Activated T-cell treated with anti-CD3 and anti-CD28 coated beads, Interleukin-2, amount 50 U/mL, for 72 hours (primary cell): ENCODE data around the gene SLC12A7. TPM values are rescaled to one million over a fixed set of nuclear protein-coding genes. Genes with fewer than 3 reads are reported as not detected.

Source experiments
- ATAC-seq, 2 donors: fragments of 150-1000 bp; cut with Tn5 transposase; replicated peaks in 1 of 2; 2 replicates each; pipeline ENCODE4 v1.10.0; 2021; ENCODE audit warnings: moderate library complexity in 2 of 2, mild to moderate bottlenecking in 1 of 2
- DNase-seq, 2 donors: peaks; one replicate each; pipeline ENCODE4 v3.0.0; 2021 to 2022; ENCODE audit warnings: mixed read lengths in 1 of 2
- H3K27ac Mint-ChIP-seq: one replicate; pipeline ENCODE4 v1.8.0; 2022; ENCODE audit warnings: mild to moderate bottlenecking, moderate library complexity, mixed read lengths
- H3K27me3 Mint-ChIP-seq: one replicate; pipeline ENCODE4 v1.8.0; 2022; ENCODE audit warnings: low read depth, mixed read lengths
- H3K36me3 Mint-ChIP-seq, 2 donors: one replicate each; pipeline ENCODE4 v1.8.0; 2022; ENCODE audit warnings: mixed read lengths in 2 of 2, mild to moderate bottlenecking in 1 of 2; ENCODE audit not compliant: insufficient read depth in 2 of 2
- H3K4me1 Mint-ChIP-seq: one replicate; pipeline ENCODE4 v1.8.0; 2022; ENCODE audit warnings: low read depth, mixed read lengths
- H3K4me3 Mint-ChIP-seq, 2 donors: one replicate each; pipeline ENCODE4 v1.8.0; 2022; ENCODE audit warnings: mild to moderate bottlenecking in 2 of 2, mixed read lengths in 2 of 2, moderate library complexity in 2 of 2
- H3K9me3 Mint-ChIP-seq, 2 donors: one replicate each; pipeline ENCODE4 v1.8.0; 2022; ENCODE audit warnings: mixed read lengths in 2 of 2
- total RNA-seq, 2 donors: library from RNA; stranded (reverse); gene quantifications; one replicate each; pipeline ENCODE4 v1.2.3, GENCODE V29; 2022

Gene SLC12A7
- total RNA-seq, 2 donors from 2014 or later = 14.8 to 29.0 TPM

GRCh38 chr5:1048861-1049838 is 62.7 kb downstream of the SLC12A7 start:
- Mint-ChIP-seq H3K4me3 (no peak overlapping the region), H3K9me3 (peaks cover 44 to 45% of the 10 kb centered on the region in 2 donors), H3K36me3 (peaks cover 26 to 39% of the 10 kb centered on the region in 2 donors), H3K4me1 (no peaks in the 10 kb centered on the region), H3K27ac (no peak overlapping the region), H3K27me3 (no peaks in the 10 kb centered on the region)
- no peak for DNase-seq
- ATAC-seq = no peak

DNA sequence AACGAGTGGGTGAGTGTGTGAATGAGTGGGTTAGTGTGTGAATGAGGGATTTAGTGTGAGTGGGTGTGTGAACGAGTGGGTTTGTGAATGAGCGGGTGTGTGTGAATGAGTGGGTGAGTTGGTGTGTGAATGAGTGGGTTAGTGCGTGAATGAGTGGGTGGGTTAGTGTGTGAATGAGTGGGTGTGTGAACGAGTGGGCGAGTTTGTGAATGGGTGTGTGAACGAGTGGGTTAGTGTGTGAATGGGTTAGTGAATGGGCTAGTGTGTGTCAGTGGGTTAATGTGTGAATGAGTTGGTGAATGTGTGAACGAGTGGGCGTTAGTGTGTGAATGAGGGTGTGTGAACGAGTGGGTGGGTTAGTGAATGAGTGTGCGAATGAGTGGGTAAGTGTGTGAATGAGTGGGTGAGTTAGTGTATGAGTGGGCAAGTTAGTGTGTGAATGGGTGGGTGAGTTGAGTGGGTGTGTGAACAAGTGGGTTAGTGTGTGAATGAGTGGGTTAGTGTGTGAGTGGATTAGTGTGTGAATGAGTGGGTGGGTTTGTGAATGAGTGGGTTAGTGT is 63.6 kb downstream of the SLC12A7 start:
- H3K4me3 Mint-ChIP-seq = no peak overlapping the region
- peaks cover 33 to 48% of the 10 kb centered on the region in 2 donors for H3K36me3 Mint-ChIP-seq
- no peaks in the 10 kb centered on the region for H3K4me1 Mint-ChIP-seq
- ATAC-seq = no peak
- no peak overlapping the region for H3K27ac Mint-ChIP-seq
- no peaks in the 10 kb centered on the region for H3K27me3 Mint-ChIP-seq
- H3K9me3 Mint-ChIP-seq = peaks cover 53 to 54% of the 10 kb centered on the region in 2 donors
- no peak for DNase-seq

DNA sequence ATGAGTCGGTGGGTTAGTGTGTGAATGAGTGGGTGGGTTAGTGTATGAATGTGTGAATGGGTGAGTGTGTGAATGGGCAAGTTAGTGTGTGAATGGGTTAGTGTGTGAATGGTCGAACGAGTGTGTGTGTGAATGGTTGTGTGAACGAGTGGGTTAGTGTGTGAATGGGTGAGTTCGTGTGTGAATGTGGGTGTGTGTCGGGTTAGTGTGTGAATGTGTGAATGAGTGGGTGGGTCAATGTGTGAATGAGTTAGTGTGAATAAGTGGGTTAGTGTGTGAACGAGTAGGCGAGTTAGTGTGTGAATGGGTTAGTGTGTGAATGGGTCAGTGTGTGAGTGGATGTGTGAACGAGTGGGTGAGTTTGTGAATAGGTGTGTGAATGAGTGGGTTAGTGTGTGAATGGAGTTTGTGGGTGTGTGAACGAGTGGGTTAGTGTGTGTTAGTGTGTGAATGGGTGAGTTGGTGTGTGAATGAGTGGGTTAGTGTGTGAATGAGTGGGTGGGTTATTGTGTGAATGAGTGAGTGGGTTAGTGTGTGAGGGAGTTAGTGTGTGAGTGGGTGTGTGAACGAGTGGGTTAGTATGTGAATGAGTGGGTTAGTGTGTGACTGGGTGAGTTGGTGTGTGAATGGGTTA is 64.4 kb downstream of the SLC12A7 start:
- Mint-ChIP-seq H3K4me1 (no peaks in the 10 kb centered on the region), H3K27ac (peak overlapping the region; percentile 4), H3K27me3 (no peaks in the 10 kb centered on the region)

GRCh38 chr5:1045960-1046560 is 65.8 kb downstream of the SLC12A7 start:
- no peak for DNase-seq
- Mint-ChIP-seq H3K9me3 (peaks cover 75% of the 10 kb centered on the region in 2 donors), H3K36me3 (peaks cover 48 to 70% of the 10 kb centered on the region in 2 donors)

More for the DNA sequence above, 64.4 kb downstream of the SLC12A7 start:
- no peak overlapping the region for H3K4me3 Mint-ChIP-seq
- ATAC-seq (no peak), DNase-seq (no peak)
- peaks cover 61 to 62% of the 10 kb centered on the region in 2 donors for H3K9me3 Mint-ChIP-seq
- peaks cover 38 to 56% of the 10 kb centered on the region in 2 donors for H3K36me3 Mint-ChIP-seq

DNA sequence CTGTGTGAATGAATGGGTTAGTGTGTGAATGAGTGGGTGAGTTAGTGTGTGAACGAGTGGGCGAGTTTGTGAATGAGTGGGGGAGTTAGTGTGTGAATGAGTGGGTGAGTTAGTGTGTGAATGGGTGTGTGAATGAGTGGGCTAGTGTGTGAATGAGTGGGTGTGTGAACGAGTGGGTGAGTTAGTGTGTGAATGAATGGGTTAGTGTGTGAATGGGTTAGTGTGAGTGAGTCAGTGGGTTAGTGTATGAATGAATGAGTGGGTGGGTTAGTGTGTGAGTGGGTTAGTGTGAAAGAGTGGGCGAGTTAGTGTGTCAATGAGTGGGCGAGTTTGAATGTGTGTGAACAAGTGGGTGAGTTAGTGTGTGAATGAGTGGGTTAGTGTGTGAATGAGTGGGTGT is 67.7 kb downstream of the SLC12A7 start:
- no peaks in the 10 kb centered on the region for H3K27me3 Mint-ChIP-seq
- ATAC-seq (no peak), DNase-seq (no peak)
- H3K4me1 Mint-ChIP-seq = peaks cover 11% of the 10 kb centered on the region
- H3K36me3 Mint-ChIP-seq = peaks cover 50 to 70% of the 10 kb centered on the region in 2 donors
- H3K9me3 Mint-ChIP-seq = peaks cover 77 to 78% of the 10 kb centered on the region in 2 donors
- no peak overlapping the region for H3K27ac Mint-ChIP-seq
- H3K4me3 Mint-ChIP-seq = no peak overlapping the region

More at GRCh38 chr5:1045960-1046560, 65.8 kb downstream of the SLC12A7 start:
- no peaks in the 10 kb centered on the region for H3K27me3 Mint-ChIP-seq
- no peak for ATAC-seq
- H3K4me1 Mint-ChIP-seq = peaks cover 8% of the 10 kb centered on the region
- no peak overlapping the region for H3K27ac Mint-ChIP-seq
- no peak overlapping the region for H3K4me3 Mint-ChIP-seq

- Mint-ChIP-seq H3K4me1 (peaks cover 11% of the 10 kb centered on the region), H3K4me3 (no peak overlapping the region), H3K27ac (no peak overlapping the region), H3K9me3 (peaks cover 74 to 75% of the 10 kb centered on the region in 2 donors), H3K36me3 (peaks cover 50 to 70% of the 10 kb centered on the region in 2 donors), H3K27me3 (no peaks in the 10 kb centered on the region)
- ATAC-seq = no peak
- DNase-seq = no peak
Measured at GRCh38 chr5:1043327-1043726, 68.5 kb downstream of the SLC12A7 start.

- Mint-ChIP-seq H3K4me1 (peaks cover 11% of the 10 kb centered on the region), H3K27ac (no peak overlapping the region)
- ATAC-seq = no peak
Measured at GRCh38 chr5:1042626-1043025, 69.2 kb downstream of the SLC12A7 start.

DNA sequence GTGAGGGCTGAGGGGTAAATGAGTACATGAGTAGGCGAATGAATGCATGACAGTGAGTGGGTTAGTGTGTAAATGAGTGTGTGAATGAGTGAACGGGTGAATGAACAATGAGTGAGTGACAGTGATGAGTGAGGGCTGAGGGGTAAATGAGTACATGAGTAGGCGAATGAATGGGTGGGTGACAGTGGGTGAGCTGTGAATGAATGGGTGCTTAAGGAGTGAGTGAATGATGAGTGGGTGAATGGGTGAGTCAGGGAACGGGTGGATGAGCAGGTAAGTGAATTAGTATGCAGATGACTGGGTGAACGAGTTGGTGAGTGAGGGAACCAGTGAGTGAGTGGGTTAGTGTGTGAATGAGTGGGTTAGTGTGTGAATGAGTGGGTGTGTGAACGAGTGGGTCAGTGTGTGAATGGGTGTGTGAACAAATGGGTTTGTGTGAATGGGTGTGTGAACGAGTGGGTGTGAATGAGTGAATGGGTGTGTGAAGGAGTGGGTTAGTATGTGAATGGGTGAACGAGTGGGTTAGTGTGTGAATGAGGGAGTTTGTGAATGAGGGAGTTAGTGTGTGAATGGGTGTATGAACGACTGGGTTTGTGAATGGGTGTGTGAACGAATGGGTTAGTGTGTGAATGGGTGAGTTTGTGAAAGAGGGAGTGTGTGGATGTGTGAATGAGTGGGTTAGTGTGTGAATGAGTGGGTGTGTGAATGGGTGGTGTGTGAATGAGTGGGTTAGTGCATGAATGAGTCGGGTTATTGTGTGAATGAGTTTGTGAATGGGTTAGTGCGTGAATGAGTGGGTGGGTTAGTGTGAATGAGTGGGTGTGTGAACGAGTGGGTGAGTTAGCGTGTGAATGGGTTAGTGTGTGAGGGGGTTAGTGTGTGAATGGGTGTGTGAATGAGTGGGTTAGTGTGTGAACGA is 70.4 kb downstream of the SLC12A7 start:
- Mint-ChIP-seq H3K27me3 (no peaks in the 10 kb centered on the region), H3K4me3 (no peak overlapping the region), H3K36me3 (peaks cover 39 to 55% of the 10 kb centered on the region in 2 donors), H3K9me3 (peaks cover 57% of the 10 kb centered on the region in 2 donors), H3K27ac (peak overlapping the region; percentile 3), H3K4me1 (peaks cover 11% of the 10 kb centered on the region)
- ATAC-seq (peak; percentile 74 to 76), DNase-seq (peak in 1 of 2 donors; percentile 6)

More at GRCh38 chr5:1042626-1043025, 69.2 kb downstream of the SLC12A7 start:
- no peak overlapping the region for H3K4me3 Mint-ChIP-seq
- DNase-seq = no peak
- H3K27me3 Mint-ChIP-seq = no peaks in the 10 kb centered on the region
- peaks cover 67 to 68% of the 10 kb centered on the region in 2 donors for H3K9me3 Mint-ChIP-seq
- H3K36me3 Mint-ChIP-seq = peaks cover 48 to 65% of the 10 kb centered on the region in 2 donors

GRCh38 chr5:1040571-1040970 is 71.3 kb downstream of the SLC12A7 start:
- ATAC-seq (no peak), DNase-seq (no peak)
- Mint-ChIP-seq H3K9me3 (peaks cover 47 to 48% of the 10 kb centered on the region in 2 donors), H3K27ac (no peak overlapping the region), H3K36me3 (peaks cover 33 to 45% of the 10 kb centered on the region in 2 donors), H3K4me1 (peaks cover 11% of the 10 kb centered on the region), H3K27me3 (no peaks in the 10 kb centered on the region), H3K4me3 (no peak overlapping the region)

GRCh38 chr5:1039706-1040260 is 72.1 kb downstream of the SLC12A7 start:
- Mint-ChIP-seq H3K4me1 (peaks cover 11% of the 10 kb centered on the region), H3K9me3 (peaks cover 40 to 43% of the 10 kb centered on the region in 2 donors), H3K27ac (no peak overlapping the region), H3K4me3 (no peak overlapping the region), H3K36me3 (peaks cover 27 to 38% of the 10 kb centered on the region in 2 donors), H3K27me3 (peaks cover 5% of the 10 kb centered on the region)
- DNase-seq = no peak
- ATAC-seq = no peak

DNA sequence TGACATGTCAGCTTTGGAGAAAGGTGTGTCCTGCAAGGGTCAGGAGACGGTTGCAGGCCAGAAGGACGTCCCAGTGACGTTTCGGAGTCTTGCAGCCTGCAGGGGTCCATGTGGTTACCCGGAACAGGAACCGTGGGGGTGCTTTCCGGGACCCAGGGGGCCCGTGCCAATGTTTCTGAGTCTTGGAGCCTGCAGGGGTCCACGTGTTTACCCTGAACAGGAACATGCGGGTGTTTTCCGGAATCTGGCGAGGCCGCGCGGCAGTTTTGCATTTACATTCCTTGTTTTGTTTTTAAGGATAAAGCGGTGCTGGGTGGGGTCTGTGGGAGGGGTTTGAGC is 72.7 kb downstream of the SLC12A7 start:
- Mint-ChIP-seq H3K27me3 (peaks cover 7% of the 10 kb centered on the region), H3K4me3 (no peak overlapping the region), H3K4me1 (peaks cover 11% of the 10 kb centered on the region), H3K27ac (no peak overlapping the region), H3K9me3 (peaks cover 34 to 37% of the 10 kb centered on the region in 2 donors), H3K36me3 (peaks cover 26 to 32% of the 10 kb centered on the region in 2 donors)
- DNase-seq (no peak), ATAC-seq (no peak)
